Karpas-422 (cell line): ENCODE results near the gene PCGF5. TPM values are rescaled to one million over a fixed set of nuclear protein-coding genes. Genes with fewer than 3 reads are reported as not detected.
"Not testable (repeated sequence)": the region's sequence is repeated elsewhere in the genome, so short reads cannot be mapped to it uniquely, and the experiment has no call there.

Experiments
- DNase-seq: peaks from one replicate; pipeline ENCODE4 v3.0.0-alpha.2; 2015
- H2AFZ ChIP-seq: fragments of 200-600 bp; sonication (generic); 2 replicates; pipeline ENCODE4 v1.6.1; 2014; ENCODE audit warnings: antibody characterized with exemption, low read length, mixed read lengths
- H3K27ac ChIP-seq: fragments of 200-600 bp; sonication (generic); 2 replicates; pipeline ENCODE4 v1.5.1; 2014; ENCODE audit warnings: mild to moderate bottlenecking, low read length, moderate library complexity
- H3K27me3 ChIP-seq: fragments of 200-600 bp; sonication (generic); 2 replicates; pipeline ENCODE4 v1.6.1; 2014; ENCODE audit warnings: low read length, mixed read lengths
- H3K36me3 ChIP-seq: fragments of 200-600 bp; sonication (generic); 2 replicates; pipeline ENCODE4 v1.6.1; 2014; ENCODE audit warnings: low read length, mixed read lengths; ENCODE audit not compliant: insufficient read depth
- H3K4me1 ChIP-seq: fragments of 200-600 bp; sonication (generic); 2 replicates; pipeline ENCODE4 v1.6.1; 2014; ENCODE audit warnings: mild to moderate bottlenecking, low read length, mixed read lengths
- H3K4me2 ChIP-seq: fragments of 200-600 bp; sonication (generic); 2 replicates; pipeline ENCODE4 v1.6.1; 2014; ENCODE audit warnings: low read length, low read depth, mild to moderate bottlenecking; ENCODE audit not compliant: poor library complexity, severe bottlenecking
- H3K4me3 ChIP-seq: fragments of 200-600 bp; sonication (generic); 2 replicates; pipeline ENCODE4 v1.5.1; 2014; ENCODE audit warnings: mild to moderate bottlenecking, antibody characterized with exemption, low read length, mixed read lengths
- H3K79me2 ChIP-seq: fragments of 200-600 bp; sonication (generic); 2 replicates; pipeline ENCODE4 v1.6.1; 2014; ENCODE audit warnings: mild to moderate bottlenecking, low read length, mixed read lengths
- H3K9ac ChIP-seq: fragments of 200-600 bp; sonication (generic); 2 replicates; pipeline ENCODE4 v1.6.0; 2014; ENCODE audit warnings: low read length
- H3K9me2 ChIP-seq: fragments of 200-600 bp; sonication (generic), shearing (Covaris generic); replicated peaks from 2 replicates; pipeline ENCODE4 v1.6.0; 2014; ENCODE audit warnings: mild to moderate bottlenecking, low read length, moderate library complexity; ENCODE audit not compliant: insufficient read depth
- H3K9me3 ChIP-seq: fragments of 300-700, 200-600 bp; sonication (generic); 2 replicates; pipeline ENCODE4 v1.6.1; 2014; ENCODE audit warnings: low read length, mixed read lengths
- H4K20me1 ChIP-seq: fragments of 200-600 bp; sonication (generic); 2 replicates; pipeline ENCODE4 v1.6.1; 2014; ENCODE audit warnings: mild to moderate bottlenecking, antibody characterized with exemption, low read length, low read depth; ENCODE audit not compliant: insufficient read depth
- total RNA-seq: library from RNA; depleted of rRNA; stranded (reverse); fragments of >200 nt; shearing (Covaris generic); gene quantifications from 2 replicates; pipeline ENCODE4 v1.2.3, GENCODE V29; 2014; ENCODE audit warnings: low replicate concordance

Gene PCGF5
- total RNA-seq, 1 experiment from 2014 or later = 4.0 TPM

GRCh38 chr10:91311601-91312381, 91.3 kb downstream of the PCGF5 start:
- Histone ChIP-seq H3K4me2 (no peak overlapping the region), H3K27ac (no peak overlapping the region), H3K27me3 (no peaks in the 10 kb centered on the region), H3K36me3 (no peaks in the 10 kb centered on the region), H3K9me3 (no peaks in the 10 kb centered on the region), H3K79me2 (no peaks in the 10 kb centered on the region), H3K4me1 (no peaks in the 10 kb centered on the region), H3K9me2 (no peaks in the 10 kb centered on the region), H4K20me1 (no peaks in the 10 kb centered on the region), H3K9ac (no peak overlapping the region), H2AFZ (no peak overlapping the region), H3K4me3 (no peak overlapping the region)
- no peak for DNase-seq

GRCh38 chr10:91312382-91312733, 91.9 kb downstream of the PCGF5 start:
- DNase-seq = no peak
- H3K9me3 ChIP-seq = no peaks in the 10 kb centered on the region
- no peak overlapping the region for H3K4me2 ChIP-seq
- no peaks in the 10 kb centered on the region for H3K4me1 ChIP-seq
- H3K27ac ChIP-seq = no peak overlapping the region
- no peaks in the 10 kb centered on the region for H3K9me2 ChIP-seq
- H3K79me2 ChIP-seq = no peaks in the 10 kb centered on the region
- no peaks in the 10 kb centered on the region for H3K27me3 ChIP-seq
- H3K4me3 ChIP-seq = no peak overlapping the region
- no peak overlapping the region for H3K9ac ChIP-seq
- no peaks in the 10 kb centered on the region for H3K36me3 ChIP-seq
- H2AFZ ChIP-seq = no peak overlapping the region
- no peaks in the 10 kb centered on the region for H4K20me1 ChIP-seq

- H3K36me3 ChIP-seq = no peaks in the 10 kb centered on the region
- no peaks in the 10 kb centered on the region for H3K79me2 ChIP-seq
- no peaks in the 10 kb centered on the region for H3K27me3 ChIP-seq
- no peak overlapping the region for H3K4me2 ChIP-seq
- H3K9ac ChIP-seq = no peak overlapping the region
- DNase-seq = no peak
- H2AFZ ChIP-seq = no peak overlapping the region
- no peak overlapping the region for H3K4me3 ChIP-seq
- H3K27ac ChIP-seq = no peak overlapping the region
- no peaks in the 10 kb centered on the region for H4K20me1 ChIP-seq
- H3K9me3 ChIP-seq = no peaks in the 10 kb centered on the region
- H3K4me1 ChIP-seq = no peaks in the 10 kb centered on the region
- H3K9me2 ChIP-seq = no peaks in the 10 kb centered on the region
Measured at GRCh38 chr10:91313796-91314485, 93.5 kb downstream of the PCGF5 start.

GRCh38 chr10:91316486-91316885, 96.0 kb downstream of the PCGF5 start:
- no peaks in the 10 kb centered on the region for H3K27me3 ChIP-seq
- no peaks in the 10 kb centered on the region for H3K4me1 ChIP-seq
- no peaks in the 10 kb centered on the region for H3K36me3 ChIP-seq
- H3K79me2 ChIP-seq = no peaks in the 10 kb centered on the region
- H3K9me2 ChIP-seq = no peaks in the 10 kb centered on the region
- no peak overlapping the region for H3K9ac ChIP-seq
- no peak for DNase-seq
- H2AFZ ChIP-seq = no peak overlapping the region
- no peaks in the 10 kb centered on the region for H3K9me3 ChIP-seq
- H4K20me1 ChIP-seq = no peaks in the 10 kb centered on the region
- no peak overlapping the region for H3K4me3 ChIP-seq
- no peak overlapping the region for H3K27ac ChIP-seq
- no peak overlapping the region for H3K4me2 ChIP-seq

GRCh38 chr10:91317541-91317940, 97.1 kb downstream of the PCGF5 start:
- no peaks in the 10 kb centered on the region for H3K9me2 ChIP-seq
- no peak overlapping the region for H3K9ac ChIP-seq
- H3K4me3 ChIP-seq = no peak overlapping the region
- H3K4me1 ChIP-seq = no peaks in the 10 kb centered on the region
- H3K79me2 ChIP-seq = no peaks in the 10 kb centered on the region
- H3K27ac ChIP-seq = no peak overlapping the region
- H3K36me3 ChIP-seq = no peaks in the 10 kb centered on the region
- H3K9me3 ChIP-seq = no peaks in the 10 kb centered on the region
- no peak for DNase-seq
- H3K4me2 ChIP-seq = no peak overlapping the region
- no peaks in the 10 kb centered on the region for H4K20me1 ChIP-seq
- H3K27me3 ChIP-seq = no peaks in the 10 kb centered on the region
- H2AFZ ChIP-seq = no peak overlapping the region

- Histone ChIP-seq H3K9me3 (no peaks in the 10 kb centered on the region), H4K20me1 (no peaks in the 10 kb centered on the region), H3K27me3 (no peaks in the 10 kb centered on the region), H2AFZ (no peak overlapping the region), H3K9ac (no peak overlapping the region), H3K4me2 (no peak overlapping the region), H3K4me1 (no peaks in the 10 kb centered on the region), H3K36me3 (no peaks in the 10 kb centered on the region), H3K9me2 (no peaks in the 10 kb centered on the region), H3K4me3 (no peak overlapping the region), H3K27ac (no peak overlapping the region), H3K79me2 (no peaks in the 10 kb centered on the region)
- no peak for DNase-seq
Measured at GRCh38 chr10:91319336-91319735, 98.9 kb downstream of the PCGF5 start.

GRCh38 chr10:91323293-91323905, 102.9 kb downstream of the PCGF5 start:
- not testable (repeated sequence) for H3K27ac ChIP-seq, H2AFZ ChIP-seq, H3K9me3 ChIP-seq, H3K36me3 ChIP-seq, H3K9ac ChIP-seq, H3K4me3 ChIP-seq, H3K79me2 ChIP-seq, H3K4me2 ChIP-seq, H4K20me1 ChIP-seq, H3K9me2 ChIP-seq, H3K4me1 ChIP-seq, DNase-seq, H3K27me3 ChIP-seq

- Histone ChIP-seq H3K79me2 (no peaks in the 10 kb centered on the region), H3K4me1 (no peaks in the 10 kb centered on the region), H3K9me3 (no peaks in the 10 kb centered on the region), H3K36me3 (no peaks in the 10 kb centered on the region), H3K27ac (no peak overlapping the region), H3K9me2 (no peaks in the 10 kb centered on the region), H4K20me1 (no peaks in the 10 kb centered on the region), H3K4me3 (no peak overlapping the region), H3K9ac (no peak overlapping the region), H3K4me2 (no peak overlapping the region), H3K27me3 (no peaks in the 10 kb centered on the region), H2AFZ (no peak overlapping the region)
- no peak for DNase-seq
Measured at GRCh38 chr10:91328320-91328984, 108.0 kb downstream of the PCGF5 start.
